K562 (cell line): ENCODE results near the gene BAZ2A.

Experiments used
- CBX3 ChIP-seq, 2 experiments: IDR thresholded peaks; 1 replicate in 1 of 2; 2 replicates in 1 of 2; pipeline ENCODE4 v1.6.1; 2012; ENCODE audit warnings: inconsistent platforms in 2 of 2, low read length in 2 of 2, borderline replicate concordance in 1 of 2, control low read depth in 1 of 2
- LARP7 ChIP-seq: fragments of 450-650 bp; IDR thresholded peaks from 2 replicates; pipeline ENCODE4 v1.6.1; 2016
- ZHX1 ChIP-seq: fragments of 150-350 bp; conservative IDR thresholded peaks from 2 replicates; pipeline ENCODE4 v1.6.1; 2014; ENCODE audit warnings: low read length
- TF ChIP-seq, protein P1 (sequence below): fragments of 250-450 bp; sonication (Bioruptor Pico); IDR thresholded peaks from 2 replicates; pipeline ENCODE4 v1.4.0; 2020; ENCODE audit warnings: mild to moderate bottlenecking, moderate library complexity
- TF ChIP-seq, protein P2 (sequence below): sonication (generic); formaldehyde crosslinking; IDR thresholded peaks from 2 replicates; pipeline ENCODE4 v1.8.0; 2023; ENCODE audit warnings: mild to moderate bottlenecking, missing genetic modification reagents
- TF ChIP-seq, protein P3 (sequence below): fragments of 250-450 bp; sonication (Bioruptor Pico); IDR thresholded peaks from 2 replicates; pipeline ENCODE4 v1.9.0; 2021; ENCODE audit warnings: mild to moderate bottlenecking, inconsistent platforms
- TF ChIP-seq, protein P4 (sequence below): fragments of 250-450 bp; sonication (Bioruptor Pico); IDR thresholded peaks from 2 replicates; pipeline ENCODE4 v1.5.0; 2022; ENCODE audit warnings: mild to moderate bottlenecking

DNA sequence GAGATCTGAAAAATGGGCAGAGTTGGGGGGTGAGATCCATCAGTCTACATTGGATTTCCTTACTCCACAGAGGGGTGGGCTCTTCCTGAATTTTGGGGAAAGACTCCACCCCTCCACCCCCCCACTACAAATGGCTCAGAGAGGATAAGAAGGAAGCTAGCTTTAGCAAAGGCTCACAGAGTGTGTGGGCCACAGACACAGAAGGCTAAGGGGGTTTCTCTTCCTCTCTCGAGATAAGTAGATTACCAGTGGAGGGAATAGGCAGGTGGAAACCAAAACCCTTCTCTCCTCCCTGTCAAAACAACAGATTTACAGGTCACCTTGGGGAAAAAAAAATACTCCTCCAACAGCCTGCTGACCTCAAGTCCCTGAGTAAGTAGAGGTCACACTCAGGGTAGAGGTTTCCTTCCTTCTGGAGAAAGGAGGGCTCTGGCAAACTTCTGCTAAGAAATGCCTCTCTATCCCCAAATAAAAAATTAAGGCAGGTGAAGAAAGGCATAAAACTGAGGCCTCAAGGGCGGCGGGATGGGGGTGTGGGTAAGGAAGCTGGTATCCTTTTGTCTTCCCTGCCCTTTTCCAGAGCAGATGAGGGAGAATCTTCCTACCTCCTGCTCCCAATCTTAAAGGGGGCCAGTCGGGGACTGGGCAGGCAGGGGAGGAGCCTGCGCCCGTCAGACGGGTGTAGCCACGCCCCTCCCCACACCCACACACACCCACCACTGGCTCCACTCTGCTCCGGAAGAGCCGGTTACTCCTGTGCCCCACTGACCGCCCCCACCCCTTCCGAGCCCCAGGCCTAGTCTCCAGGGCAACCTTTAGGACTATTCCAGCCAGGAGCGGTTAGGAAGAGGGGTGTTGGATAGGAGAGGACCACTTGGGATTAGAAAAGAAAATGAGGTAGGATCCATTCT, 1.9 kb upstream of the BAZ2A start:
- TF ChIP-seq LARP7 (no peak), CBX3 (IDR thresholded peaks at IDR 0.05; ENCODE audit: borderline replicate concordance in 1 of 2, low read length in 2 of 2) (no peak), ZHX1 (no peak)
- TF ChIP-seq, protein P1, sequence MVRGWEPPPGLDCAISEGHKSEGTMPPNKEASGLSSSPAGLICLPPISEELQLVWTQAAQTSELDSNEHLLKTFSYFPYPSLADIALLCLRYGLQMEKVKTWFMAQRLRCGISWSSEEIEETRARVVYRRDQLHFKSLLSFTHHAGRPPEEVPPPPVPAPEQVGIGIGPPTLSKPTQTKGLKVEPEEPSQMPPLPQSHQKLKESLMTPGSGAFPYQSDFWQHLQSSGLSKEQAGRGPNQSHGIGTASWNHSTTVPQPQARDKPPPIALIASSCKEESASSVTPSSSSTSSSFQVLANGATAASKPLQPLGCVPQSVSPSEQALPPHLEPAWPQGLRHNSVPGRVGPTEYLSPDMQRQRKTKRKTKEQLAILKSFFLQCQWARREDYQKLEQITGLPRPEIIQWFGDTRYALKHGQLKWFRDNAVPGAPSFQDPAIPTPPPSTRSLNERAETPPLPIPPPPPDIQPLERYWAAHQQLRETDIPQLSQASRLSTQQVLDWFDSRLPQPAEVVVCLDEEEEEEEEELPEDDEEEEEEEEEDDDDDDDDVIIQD (CRISPR knock-in tag): no peak
- TF ChIP-seq, protein P2, sequence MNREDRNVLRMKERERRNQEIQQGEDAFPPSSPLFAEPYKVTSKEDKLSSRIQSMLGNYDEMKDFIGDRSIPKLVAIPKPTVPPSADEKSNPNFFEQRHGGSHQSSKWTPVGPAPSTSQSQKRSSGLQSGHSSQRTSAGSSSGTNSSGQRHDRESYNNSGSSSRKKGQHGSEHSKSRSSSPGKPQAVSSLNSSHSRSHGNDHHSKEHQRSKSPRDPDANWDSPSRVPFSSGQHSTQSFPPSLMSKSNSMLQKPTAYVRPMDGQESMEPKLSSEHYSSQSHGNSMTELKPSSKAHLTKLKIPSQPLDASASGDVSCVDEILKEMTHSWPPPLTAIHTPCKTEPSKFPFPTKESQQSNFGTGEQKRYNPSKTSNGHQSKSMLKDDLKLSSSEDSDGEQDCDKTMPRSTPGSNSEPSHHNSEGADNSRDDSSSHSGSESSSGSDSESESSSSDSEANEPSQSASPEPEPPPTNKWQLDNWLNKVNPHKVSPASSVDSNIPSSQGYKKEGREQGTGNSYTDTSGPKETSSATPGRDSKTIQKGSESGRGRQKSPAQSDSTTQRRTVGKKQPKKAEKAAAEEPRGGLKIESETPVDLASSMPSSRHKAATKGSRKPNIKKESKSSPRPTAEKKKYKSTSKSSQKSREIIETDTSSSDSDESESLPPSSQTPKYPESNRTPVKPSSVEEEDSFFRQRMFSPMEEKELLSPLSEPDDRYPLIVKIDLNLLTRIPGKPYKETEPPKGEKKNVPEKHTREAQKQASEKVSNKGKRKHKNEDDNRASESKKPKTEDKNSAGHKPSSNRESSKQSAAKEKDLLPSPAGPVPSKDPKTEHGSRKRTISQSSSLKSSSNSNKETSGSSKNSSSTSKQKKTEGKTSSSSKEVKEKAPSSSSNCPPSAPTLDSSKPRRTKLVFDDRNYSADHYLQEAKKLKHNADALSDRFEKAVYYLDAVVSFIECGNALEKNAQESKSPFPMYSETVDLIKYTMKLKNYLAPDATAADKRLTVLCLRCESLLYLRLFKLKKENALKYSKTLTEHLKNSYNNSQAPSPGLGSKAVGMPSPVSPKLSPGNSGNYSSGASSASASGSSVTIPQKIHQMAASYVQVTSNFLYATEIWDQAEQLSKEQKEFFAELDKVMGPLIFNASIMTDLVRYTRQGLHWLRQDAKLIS (CRISPR knock-in tag): 0 out of 2 replicates have a peak, but pooled peaks have one; percentile 32
- TF ChIP-seq, protein P3, sequence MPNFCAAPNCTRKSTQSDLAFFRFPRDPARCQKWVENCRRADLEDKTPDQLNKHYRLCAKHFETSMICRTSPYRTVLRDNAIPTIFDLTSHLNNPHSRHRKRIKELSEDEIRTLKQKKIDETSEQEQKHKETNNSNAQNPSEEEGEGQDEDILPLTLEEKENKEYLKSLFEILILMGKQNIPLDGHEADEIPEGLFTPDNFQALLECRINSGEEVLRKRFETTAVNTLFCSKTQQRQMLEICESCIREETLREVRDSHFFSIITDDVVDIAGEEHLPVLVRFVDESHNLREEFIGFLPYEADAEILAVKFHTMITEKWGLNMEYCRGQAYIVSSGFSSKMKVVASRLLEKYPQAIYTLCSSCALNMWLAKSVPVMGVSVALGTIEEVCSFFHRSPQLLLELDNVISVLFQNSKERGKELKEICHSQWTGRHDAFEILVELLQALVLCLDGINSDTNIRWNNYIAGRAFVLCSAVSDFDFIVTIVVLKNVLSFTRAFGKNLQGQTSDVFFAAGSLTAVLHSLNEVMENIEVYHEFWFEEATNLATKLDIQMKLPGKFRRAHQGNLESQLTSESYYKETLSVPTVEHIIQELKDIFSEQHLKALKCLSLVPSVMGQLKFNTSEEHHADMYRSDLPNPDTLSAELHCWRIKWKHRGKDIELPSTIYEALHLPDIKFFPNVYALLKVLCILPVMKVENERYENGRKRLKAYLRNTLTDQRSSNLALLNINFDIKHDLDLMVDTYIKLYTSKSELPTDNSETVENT (CRISPR knock-in tag): no peak
- TF ChIP-seq, protein P4, sequence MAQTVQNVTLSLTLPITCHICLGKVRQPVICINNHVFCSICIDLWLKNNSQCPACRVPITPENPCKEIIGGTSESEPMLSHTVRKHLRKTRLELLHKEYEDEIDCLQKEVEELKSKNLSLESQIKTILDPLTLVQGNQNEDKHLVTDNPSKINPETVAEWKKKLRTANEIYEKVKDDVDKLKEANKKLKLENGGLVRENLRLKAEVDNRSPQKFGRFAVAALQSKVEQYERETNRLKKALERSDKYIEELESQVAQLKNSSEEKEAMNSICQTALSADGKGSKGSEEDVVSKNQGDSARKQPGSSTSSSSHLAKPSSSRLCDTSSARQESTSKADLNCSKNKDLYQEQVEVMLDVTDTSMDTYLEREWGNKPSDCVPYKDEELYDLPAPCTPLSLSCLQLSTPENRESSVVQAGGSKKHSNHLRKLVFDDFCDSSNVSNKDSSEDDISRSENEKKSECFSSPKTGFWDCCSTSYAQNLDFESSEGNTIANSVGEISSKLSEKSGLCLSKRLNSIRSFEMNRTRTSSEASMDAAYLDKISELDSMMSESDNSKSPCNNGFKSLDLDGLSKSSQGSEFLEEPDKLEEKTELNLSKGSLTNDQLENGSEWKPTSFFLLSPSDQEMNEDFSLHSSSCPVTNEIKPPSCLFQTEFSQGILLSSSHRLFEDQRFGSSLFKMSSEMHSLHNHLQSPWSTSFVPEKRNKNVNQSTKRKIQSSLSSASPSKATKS: no peak
